ENCODE results near the gene EMD. TPM values are rescaled to one million over a fixed set of nuclear protein-coding genes. Genes with fewer than 3 reads are reported as not detected.

Gene EMD
- total and polyA plus RNA-seq, 2 donors (not counting 1 experiment from before 2014, with no cell fraction given): 26.4 to 72.1 TPM

- no peaks in the 10 kb centered on the region for H3K4me1 ChIP-seq (ENCODE audit: control insufficient read depth, extremely low read depth, insufficient read depth, low read length)
- TF ChIP-seq CTCF (conservative IDR thresholded peaks at IDR 0.05 in 1 of 2, IDR thresholded peaks at IDR 0.05 in 1 of 2; ENCODE audit: low read depth in 1 of 2, low read length in 2 of 2) (no peak), EZH2 (IDR thresholded peaks at IDR 0.05; ENCODE audit: low read length, missing control alignments) (no peak)
- H2AFZ ChIP-seq (ENCODE audit: low read length): no peak within 1 kb of the TSS
- peak within 1 kb of the TSS; percentile 52 to 70 (median 64) for H3K4me3 ChIP-seq (replicated peaks in 1 of 4; ENCODE audit: control extremely low read depth in 1 of 4, insufficient read depth in 1 of 4, low read depth in 3 of 4, low read length in 4 of 4)
- H3K9ac ChIP-seq (ENCODE audit: insufficient read depth, low read length): peak within 1 kb of the TSS; percentile 57
- no peaks in the 10 kb centered on the region for H4K20me1 ChIP-seq (ENCODE audit: control insufficient read depth, extremely low read depth, insufficient read depth, low read length)
- peaks cover 14% of the 10 kb centered on the region for H3K79me2 ChIP-seq (ENCODE audit: control insufficient read depth, insufficient read depth, low read length)
- H3K4me2 ChIP-seq (ENCODE audit: extremely low read depth, insufficient read depth, low read length): peak within 1 kb of the TSS; percentile 77
- no peaks in the 10 kb centered on the region for H3K27me3 ChIP-seq (ENCODE audit: control insufficient read depth, insufficient read depth, low read length)
- H3K36me3 ChIP-seq (ENCODE audit: control insufficient read depth, insufficient read depth, low read length): no peaks in the 10 kb centered on the region
- H3K9me3 ChIP-seq (ENCODE audit: control insufficient read depth, insufficient read depth, low read depth, low read length): no peaks in the 10 kb centered on the region
- H3K27ac ChIP-seq (ENCODE audit: insufficient read depth, low read length): peak within 1 kb of the TSS; percentile 16
- DNase-seq (ENCODE audit: low read depth in 2 of 2): peak; percentile 94 to 95
Measured at GRCh38 chrX:154428176-154429171, 49.4 kb downstream of the EMD start, which contains the start of gene ATP6AP1. Gene ATP6AP1, plus strand, starts transcription at chrX:154428677. Its CDS starts 16 bp downstream, at chrX:154428693.

GRCh38 chrX:154429711-154430110 is 50.6 kb downstream of the EMD start:
- H3K9me3 ChIP-seq (ENCODE audit: control insufficient read depth, insufficient read depth, low read depth, low read length): no peaks in the 10 kb centered on the region
- no peaks in the 10 kb centered on the region for H3K27me3 ChIP-seq (ENCODE audit: control insufficient read depth, insufficient read depth, low read length)
- TF ChIP-seq CTCF (conservative IDR thresholded peaks at IDR 0.05 in 1 of 2, IDR thresholded peaks at IDR 0.05 in 1 of 2; ENCODE audit: low read depth in 1 of 2, low read length in 2 of 2) (no peak), EZH2 (IDR thresholded peaks at IDR 0.05; ENCODE audit: low read length, missing control alignments) (no peak)
- H2AFZ ChIP-seq (ENCODE audit: low read length): no peak overlapping the region
- no peaks in the 10 kb centered on the region for H3K4me1 ChIP-seq (ENCODE audit: control insufficient read depth, extremely low read depth, insufficient read depth, low read length)
- peaks cover 14% of the 10 kb centered on the region for H3K79me2 ChIP-seq (ENCODE audit: control insufficient read depth, insufficient read depth, low read length)
- H3K4me2 ChIP-seq (ENCODE audit: extremely low read depth, insufficient read depth, low read length): peak overlapping the region; percentile 77
- no peaks in the 10 kb centered on the region for H4K20me1 ChIP-seq (ENCODE audit: control insufficient read depth, extremely low read depth, insufficient read depth, low read length)
- peaks cover 3% of the 10 kb centered on the region for H3K36me3 ChIP-seq (ENCODE audit: control insufficient read depth, insufficient read depth, low read length)
- no peak overlapping the region for H3K9ac ChIP-seq (ENCODE audit: insufficient read depth, low read length)
- no peak overlapping the region for H3K27ac ChIP-seq (ENCODE audit: insufficient read depth, low read length)
- DNase-seq (ENCODE audit: low read depth in 2 of 2): no peak
- peak overlapping the region in 3 of 4 experiments; percentile 60 to 70 (median 69) for H3K4me3 ChIP-seq (replicated peaks in 1 of 4; ENCODE audit: control extremely low read depth in 1 of 4, insufficient read depth in 1 of 4, low read depth in 3 of 4, low read length in 4 of 4)

GRCh38 chrX:154430479-154430878 is 51.4 kb downstream of the EMD start:
- Histone ChIP-seq H3K4me3 (replicated peaks in 1 of 4; ENCODE audit: control extremely low read depth in 1 of 4, insufficient read depth in 1 of 4, low read depth in 3 of 4, low read length in 4 of 4) (no peak overlapping the region), H3K9ac (ENCODE audit: insufficient read depth, low read length) (no peak overlapping the region), H4K20me1 (ENCODE audit: control insufficient read depth, extremely low read depth, insufficient read depth, low read length) (no peaks in the 10 kb centered on the region), H3K36me3 (ENCODE audit: control insufficient read depth, insufficient read depth, low read length) (peaks cover 3% of the 10 kb centered on the region), H3K9me3 (ENCODE audit: control insufficient read depth, insufficient read depth, low read depth, low read length) (no peaks in the 10 kb centered on the region), H3K27me3 (ENCODE audit: control insufficient read depth, insufficient read depth, low read length) (no peaks in the 10 kb centered on the region), H3K27ac (ENCODE audit: insufficient read depth, low read length) (no peak overlapping the region), H3K79me2 (ENCODE audit: control insufficient read depth, insufficient read depth, low read length) (peaks cover 14% of the 10 kb centered on the region), H3K4me1 (ENCODE audit: control insufficient read depth, extremely low read depth, insufficient read depth, low read length) (no peaks in the 10 kb centered on the region), H3K4me2 (ENCODE audit: extremely low read depth, insufficient read depth, low read length) (no peak overlapping the region), H2AFZ (ENCODE audit: low read length) (no peak overlapping the region)
- TF ChIP-seq EZH2 (IDR thresholded peaks at IDR 0.05; ENCODE audit: low read length, missing control alignments): no peak
- TF ChIP-seq CTCF (conservative IDR thresholded peaks at IDR 0.05 in 1 of 2, IDR thresholded peaks at IDR 0.05 in 1 of 2; ENCODE audit: low read depth in 1 of 2, low read length in 2 of 2): no peak
- DNase-seq (ENCODE audit: low read depth in 2 of 2): no peak

Data from fibroblast of lung (primary cell).